GM19372 (cell line): Measurements from ENCODE around the gene MGLL.

Source experiments
- ATAC-seq: cut with Tn5 transposase; IDR thresholded peaks from one replicate; pipeline ENCODE4 v1.9.1; 2021; ENCODE audit warnings: mild to moderate bottlenecking, low read depth, moderate library complexity; ENCODE audit not compliant: unreplicated experiment

Gene MGLL

GRCh38 chr3:127777332-127777731 lies 45.0 kb downstream of the MGLL start:
- no peak for ATAC-seq

- no peak for ATAC-seq
Measured at GRCh38 chr3:127776347-127776746, 46.0 kb downstream of the MGLL start.

GRCh38 chr3:127775398-127776109 lies 46.8 kb downstream of the MGLL start:
- no peak for ATAC-seq

- no peak for ATAC-seq
Measured at GRCh38 chr3:127774647-127775046, 47.7 kb downstream of the MGLL start.

GRCh38 chr3:127773752-127774395 lies 48.4 kb downstream of the MGLL start:
- ATAC-seq: no peak

- no peak for ATAC-seq
Measured at GRCh38 chr3:127772827-127773751, 49.2 kb downstream of the MGLL start.

- no peak for ATAC-seq
Measured at GRCh38 chr3:127772273-127772672, 50.0 kb downstream of the MGLL start.

GRCh38 chr3:127771746-127772145 lies 50.6 kb downstream of the MGLL start:
- no peak for ATAC-seq

- no peak for ATAC-seq
Measured at GRCh38 chr3:127770671-127771355, 51.5 kb downstream of the MGLL start.

GRCh38 chr3:127769284-127770081 lies 52.8 kb downstream of the MGLL start:
- no peak for ATAC-seq

- ATAC-seq: no peak
Measured at GRCh38 chr3:127768346-127769008, 53.8 kb downstream of the MGLL start.

GRCh38 chr3:127767126-127767525 lies 55.2 kb downstream of the MGLL start:
- no peak for ATAC-seq

- no peak for ATAC-seq
Measured at GRCh38 chr3:127765735-127766134, 56.6 kb downstream of the MGLL start.

GRCh38 chr3:127764841-127765362 lies 57.4 kb downstream of the MGLL start:
- ATAC-seq: no peak

- ATAC-seq: no peak
Measured at GRCh38 chr3:127764301-127764700, 58.0 kb downstream of the MGLL start.

GRCh38 chr3:127763816-127764215 lies 58.5 kb downstream of the MGLL start:
- ATAC-seq: no peak

GRCh38 chr3:127763337-127763736 lies 59.0 kb downstream of the MGLL start:
- ATAC-seq: no peak

GRCh38 chr3:127762787-127763105 lies 59.6 kb downstream of the MGLL start:
- no peak for ATAC-seq

- peak; percentile 54 for ATAC-seq
Measured at GRCh38 chr3:127762077-127762786, 60.1 kb downstream of the MGLL start.
